Spleen (tissue), 11 donors: ENCODE data around the gene RPL41. TPM values are rescaled to one million over a fixed set of nuclear protein-coding genes. Genes with fewer than 3 reads are reported as not detected.

Experiments used
- DNase-seq: peaks from one replicate; pipeline ENCODE4 v3.0.0-alpha.2; 2020
- H3K27ac ChIP-seq, 8 donors: fragments of 200-600 bp; sonication (generic) in 7 of 8; 1 replicate in 4 of 8; 2 replicates in 4 of 8; pipeline versions ENCODE4 v1.5.0 to v1.8.0; 2016 to 2021; ENCODE audit warnings: inconsistent platforms in 4 of 8, mild to moderate bottlenecking in 4 of 8, moderate library complexity in 1 of 8
- H3K27me3 ChIP-seq, 7 donors: fragments of 200-600 bp; sonication (generic) in 6 of 7; replicated peaks in 1 of 7; 1 replicate in 4 of 7; 2 replicates in 3 of 7; pipeline versions ENCODE4 v1.5.0 to v1.8.0; 2016 to 2021; ENCODE audit warnings: inconsistent platforms in 3 of 7, mild to moderate bottlenecking in 1 of 7
- H3K36me3 ChIP-seq, 6 donors: fragments of 200-600 bp; sonication (generic) in 5 of 6; 1 replicate in 4 of 6; 2 replicates in 2 of 6; pipeline versions ENCODE4 v1.5.0 to v1.8.0; 2016 to 2021; ENCODE audit warnings: inconsistent platforms in 2 of 6
- H3K4me1 ChIP-seq, 6 donors: fragments of 200-600 bp; sonication (generic) in 5 of 6; 1 replicate in 3 of 6; 2 replicates in 3 of 6; pipeline versions ENCODE4 v1.5.0 to v1.8.0; 2016 to 2021; ENCODE audit warnings: inconsistent platforms in 3 of 6
- H3K4me3 ChIP-seq, 8 donors: fragments of 200-600 bp; sonication (generic) in 7 of 8; 1 replicate in 4 of 8; 2 replicates in 4 of 8; pipeline versions ENCODE4 v1.5.0 to v1.8.0; 2016 to 2021; ENCODE audit warnings: inconsistent platforms in 4 of 8, mild to moderate bottlenecking in 4 of 8, moderate library complexity in 2 of 8
- H3K9me3 ChIP-seq, 8 donors: fragments of 200-600 bp; sonication (generic) in 7 of 8; 1 replicate in 4 of 8; 2 replicates in 4 of 8; pipeline versions ENCODE4 v1.5.0 to v1.8.0; 2016 to 2021; ENCODE audit warnings: inconsistent platforms in 4 of 8
- POLR2A ChIP-seq, 3 donors: fragments of 450-650 bp; IDR thresholded peaks; one replicate each; pipeline ENCODE4 v1.5.1; 2017; ENCODE audit warnings: antibody characterized with exemption in 3 of 3, mild to moderate bottlenecking in 1 of 3
- POLR2AphosphoS5 ChIP-seq, 3 donors: sonication (generic); formaldehyde crosslinking; IDR thresholded peaks; one replicate each; pipeline ENCODE4 v1.5.1; 2017; ENCODE audit warnings: antibody characterized with exemption in 3 of 3
- WGBS, 5 donors: extraction: QIAGEN DNeasy Blood & Tissue Kit in 3 of 5; methylation state at CpG; one replicate each; pipeline versions ENCODE4 v1.1.5 to v1.1.7; 2013 to 2018; 5-methylcytosine and 5-hydroxymethylcytosine counted together
- intact Hi-C: fragments of 100-400 bp; cut with DNase I; formaldehyde crosslinking; loops from one replicate; pipeline ENCODE4 v1.15.0; 2023; ENCODE audit warnings: low total_unique reads
- polyA plus RNA-seq, 3 donors: library from polyadenylated mRNA; stranded (reverse); fragments of 200-250 nt; gene quantifications; one replicate each; pipeline ENCODE4 v1.2.1, GENCODE V29; 2013
- total RNA-seq, 7 donors: library from RNA; depleted of rRNA in 3 of 7; stranded (reverse); fragments of >200 nt in 3 of 7; fragmentation: NEBNext Ultra II Directional in 4 of 7; extraction: Animal tissue kit (Norgen Biotek cat#: 25700) in 4 of 7; gene quantifications; one replicate each; pipeline versions ENCODE4 v1.1.0 to v1.2.1, GENCODE V29; 2016 to 2021
- TF ChIP-seq, protein P1 (sequence below), 11 experiments: fragments of 200-600 bp in 7 of 11; fragments of 450-650 bp in 4 of 11; sonication (generic) in 4 of 11; IDR thresholded peaks in 8 of 11; conservative IDR thresholded peaks in 3 of 11; 1 replicate in 7 of 11; 2 replicates in 4 of 11; pipeline versions ENCODE4 v1.4.0 to v1.8.0; 2016 to 2021; ENCODE audit warnings: antibody characterized with exemption in 11 of 11, inconsistent platforms in 4 of 11, mild to moderate bottlenecking in 1 of 11
- donor health status: healthy with polysubstance abuse.
- donor health status: DM: no; HTN: no; CAD: no; lungs with moderate emphysema.
- donor health status: DM: no; HTN: no; CAD: no.
- donor health status: Bipolar disorder and iron deficiency.
- donor health status: healthy.
- donor health status: DM: no; HTN: no; CAD: no.
- donor health status: DM: yes; HTN: yes; CAD: no.

RPL41 gene
- total and polyA plus RNA-seq, 10 donors: 2,138 to 9,352 (median 2,800) TPM

- no peak for DNase-seq
- Histone ChIP-seq H3K4me3 (peak overlapping the region; percentile 54 to 80 (median 70)), H3K27ac (peak overlapping the region; percentile 83 to 98 (median 94)), H3K36me3 (peaks cover 0 to 43% (median 20%) of the 10 kb centered on the region in 6 donors), H3K27me3 (no peaks in the 10 kb centered on the region), H3K4me1 (peaks cover 15 to 77% (median 43%) of the 10 kb centered on the region in 6 donors), H3K9me3 (no peaks in the 10 kb centered on the region)
- intact Hi-C loops: no loop called here
- 6 to 10% (median 8%) methylated on average over 13 of the region's 13 CpGs for WGBS, 5 donors
- TF ChIP-seq, protein P1, sequence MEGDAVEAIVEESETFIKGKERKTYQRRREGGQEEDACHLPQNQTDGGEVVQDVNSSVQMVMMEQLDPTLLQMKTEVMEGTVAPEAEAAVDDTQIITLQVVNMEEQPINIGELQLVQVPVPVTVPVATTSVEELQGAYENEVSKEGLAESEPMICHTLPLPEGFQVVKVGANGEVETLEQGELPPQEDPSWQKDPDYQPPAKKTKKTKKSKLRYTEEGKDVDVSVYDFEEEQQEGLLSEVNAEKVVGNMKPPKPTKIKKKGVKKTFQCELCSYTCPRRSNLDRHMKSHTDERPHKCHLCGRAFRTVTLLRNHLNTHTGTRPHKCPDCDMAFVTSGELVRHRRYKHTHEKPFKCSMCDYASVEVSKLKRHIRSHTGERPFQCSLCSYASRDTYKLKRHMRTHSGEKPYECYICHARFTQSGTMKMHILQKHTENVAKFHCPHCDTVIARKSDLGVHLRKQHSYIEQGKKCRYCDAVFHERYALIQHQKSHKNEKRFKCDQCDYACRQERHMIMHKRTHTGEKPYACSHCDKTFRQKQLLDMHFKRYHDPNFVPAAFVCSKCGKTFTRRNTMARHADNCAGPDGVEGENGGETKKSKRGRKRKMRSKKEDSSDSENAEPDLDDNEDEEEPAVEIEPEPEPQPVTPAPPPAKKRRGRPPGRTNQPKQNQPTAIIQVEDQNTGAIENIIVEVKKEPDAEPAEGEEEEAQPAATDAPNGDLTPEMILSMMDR (IDR thresholded peaks at IDR 0.05 in 8 of 11, conservative IDR thresholded peaks at IDR 0.05 in 3 of 11): no peak
- TF ChIP-seq POLR2A (IDR thresholded peaks at IDR 0.05) (no peak), POLR2AphosphoS5 (IDR thresholded peaks at IDR 0.05) (no peak)
These were observed 2.4 kb downstream of the RPL41 start for GRCh38 chr12:56118688-56119357.

- WGBS, 5 donors: 0 to 1% (median 0%) methylated on average over 2 of the region's 2 CpGs
- no peak for DNase-seq
- intact Hi-C loops: no loop called here
These were observed 2.9 kb downstream of the RPL41 start for GRCh38 chr12:56119361-56119796.

DNA sequence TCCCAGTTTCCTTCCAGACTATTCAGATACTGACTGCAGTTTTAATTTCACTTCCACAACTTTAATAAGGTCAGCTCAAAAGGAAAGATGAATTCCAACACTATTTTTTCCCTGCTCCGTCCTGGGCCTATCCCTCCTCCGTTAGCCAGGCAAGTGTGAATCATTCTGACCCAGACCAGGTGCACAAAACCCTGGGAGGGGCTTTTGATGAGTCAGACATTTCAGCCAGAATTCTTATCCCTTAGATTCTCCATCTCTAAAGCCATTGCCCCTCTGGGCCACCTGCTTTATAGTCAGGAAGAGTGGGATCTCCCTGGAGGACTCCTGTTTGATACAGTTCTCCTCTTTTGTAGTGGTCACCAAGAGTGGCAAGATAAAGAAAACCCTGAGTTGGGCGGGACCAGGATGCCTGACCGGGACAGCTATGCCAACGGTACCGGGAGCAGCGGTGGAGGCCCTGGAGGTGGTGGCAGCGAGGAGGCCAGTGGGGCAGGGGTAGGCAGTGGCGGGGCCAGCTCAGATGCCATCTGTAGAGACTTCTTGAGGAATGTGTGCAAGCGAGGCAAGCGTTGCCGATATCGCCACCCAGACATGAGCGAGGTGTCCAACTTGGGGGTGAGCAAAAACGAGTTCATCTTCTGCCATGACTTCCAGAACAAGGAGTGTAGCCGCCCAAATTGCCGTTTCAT is 3.9 kb downstream of the RPL41 start:
- 89 to 96% (median 94%) methylated on average over 17 of the region's 17 CpGs for WGBS, 5 donors
- intact Hi-C loops: no loop called here
- no peak for DNase-seq
- Histone ChIP-seq H3K4me1 (peaks cover 16 to 89% (median 52%) of the 10 kb centered on the region in 6 donors), H3K9me3 (no peaks in the 10 kb centered on the region), H3K36me3 (peaks cover 0 to 37% (median 20%) of the 10 kb centered on the region in 6 donors), H3K4me3 (no peak overlapping the region), H3K27me3 (no peaks in the 10 kb centered on the region), H3K27ac (peak overlapping the region in 5 of 8 donors; percentile 53 to 98 (median 98))
- TF ChIP-seq POLR2AphosphoS5 (IDR thresholded peaks at IDR 0.05) (no peak), POLR2A (IDR thresholded peaks at IDR 0.05) (no peak)
- TF ChIP-seq, protein P1 (IDR thresholded peaks at IDR 0.05 in 8 of 11, conservative IDR thresholded peaks at IDR 0.05 in 3 of 11): no peak

More at GRCh38 chr12:56119361-56119796, 2.9 kb downstream of the RPL41 start:
- peaks cover 0 to 37% (median 20%) of the 10 kb centered on the region in 6 donors for H3K36me3 ChIP-seq
- peaks cover 15 to 83% (median 46%) of the 10 kb centered on the region in 6 donors for H3K4me1 ChIP-seq
- no peaks in the 10 kb centered on the region for H3K9me3 ChIP-seq
- H3K27ac ChIP-seq: peak overlapping the region; percentile 53 to 98 (median 94)
- peak overlapping the region in 5 of 8 donors; percentile 67 to 80 (median 72) for H3K4me3 ChIP-seq
- TF ChIP-seq POLR2AphosphoS5 (IDR thresholded peaks at IDR 0.05): peak in 1 of 3 donors; percentile 61
- no peak for TF ChIP-seq POLR2A (IDR thresholded peaks at IDR 0.05)
- TF ChIP-seq, protein P1 (IDR thresholded peaks at IDR 0.05 in 8 of 11, conservative IDR thresholded peaks at IDR 0.05 in 3 of 11): peak; percentile 57 to 92 (median 78)
- no peaks in the 10 kb centered on the region for H3K27me3 ChIP-seq
